Motor neuron (in vitro differentiated cells): ENCODE results near the gene TMEM185B. TPM values are rescaled to one million over a fixed set of nuclear protein-coding genes. Genes with fewer than 3 reads are reported as not detected.
A peak's percentile ranks its signal among the peaks of the same experiment; 100 is the strongest.

Experiments
- ATAC-seq, 8 experiments: fragments of 200-7000 bp; cut with Tn5 transposase; replicated peaks in 6 of 8; 2 replicates each; pipeline ENCODE4 v1.8.0; 2021; ENCODE audit warnings: mild to moderate bottlenecking in 8 of 8, moderate library complexity in 8 of 8
- H3K27ac ChIP-seq, 2 donors: fragments of 250-450 bp; sonication (Bioruptor Pico); 2 replicates each; pipeline ENCODE4 v1.9.0; 2021; ENCODE audit warnings: antibody characterized with exemption in 2 of 2, mild to moderate bottlenecking in 2 of 2, moderate library complexity in 1 of 2
- H3K4me1 ChIP-seq, 2 donors: fragments of 250-450 bp; sonication (Bioruptor Pico); replicated peaks in 1 of 2; 2 replicates each; pipeline ENCODE4 v1.6.1; 2021; ENCODE audit warnings: antibody characterized with exemption in 2 of 2, mild to moderate bottlenecking in 2 of 2, moderate library complexity in 1 of 2
- H3K4me3 ChIP-seq, 5 donors: fragments of 250-450 bp; sonication (Bioruptor Pico); 2 replicates each; pipeline ENCODE4 v1.9.0; 2021; ENCODE audit warnings: antibody characterized with exemption in 5 of 5, mild to moderate bottlenecking in 5 of 5, moderate library complexity in 4 of 5
- WGBS, 10 experiments: fragments of 450-650 bp; shearing (Covaris generic); methylation state at CpG; one replicate each; pipeline ENCODE4 v1.0.0; 2022; 5-methylcytosine and 5-hydroxymethylcytosine counted together
- in situ Hi-C, 9 experiments: fragments of 400-800 bp; cut with MboI; loops; one replicate each; pipeline ENCODE4 v1.15.0; 2021; ENCODE audit warnings: low sequenced_read_pairs in 9 of 9, low pct_unique_long_range_greater_than_20kb in 2 of 9; ENCODE audit not compliant: unreplicated experiment in 9 of 9
- total RNA-seq, 8 experiments: library from RNA; unstranded; fragments of 300-600 nt; gene quantifications; 2 replicates each; pipeline versions ENCODE4 v1.2.3 to v1.2.4, GENCODE V29; 2022

Gene TMEM185B
- total RNA-seq, 8 experiments from 2014 or later: 7.4 to 24.6 (median 11.2) TPM

DNA sequence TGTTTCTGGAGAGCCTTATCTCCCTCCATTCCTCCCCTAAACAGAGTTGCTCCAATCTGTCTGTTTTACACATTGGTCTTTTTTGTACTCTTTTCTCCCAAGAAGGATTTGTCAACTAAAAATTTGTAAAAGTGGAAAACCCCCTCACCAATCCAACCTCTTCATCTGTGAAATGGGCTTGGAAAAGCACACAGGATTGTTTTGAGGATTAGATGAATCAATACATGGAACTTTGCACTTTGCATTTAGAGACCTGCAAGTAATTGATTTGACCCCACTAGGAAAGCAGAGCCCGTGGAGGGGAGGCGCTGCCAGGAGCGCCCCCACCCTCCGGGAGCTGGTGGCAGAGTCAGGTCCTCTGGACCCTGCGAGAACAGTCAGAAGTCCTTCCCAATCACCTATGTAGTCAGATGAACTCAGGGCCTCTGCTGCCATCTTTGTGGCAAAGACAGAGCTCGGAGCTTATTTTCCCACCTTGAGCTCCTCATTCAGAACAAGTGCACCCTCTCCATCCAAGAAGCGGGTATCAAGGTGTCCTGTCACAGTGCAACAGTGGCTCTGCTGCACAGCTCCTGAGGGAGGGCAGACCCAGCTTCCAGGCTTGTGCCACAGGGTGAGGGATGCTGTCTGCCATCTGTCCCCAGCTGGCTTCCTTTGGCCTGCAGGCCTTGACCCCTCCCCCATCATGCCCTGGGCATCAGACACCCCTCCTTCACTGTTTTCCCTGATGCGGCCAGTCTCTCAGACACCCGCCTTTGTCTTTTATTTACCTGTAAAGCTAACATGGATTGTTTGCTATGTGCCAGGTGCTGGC lies 1.7 kb upstream of the TMEM185B start:
- 77 to 100% (median 100%) methylated on average over 1 to 4 of the region's 9 CpGs; no CpG with 5 or more reads in 2 of the 10 experiments for WGBS, 10 experiments
- in situ Hi-C loops: no loop called here
- Histone ChIP-seq H3K27ac (no peak overlapping the region), H3K4me3 (no peak overlapping the region), H3K4me1 (peaks cover 28 to 35% of the 10 kb centered on the region in 2 donors)
- no peak for ATAC-seq

DNA sequence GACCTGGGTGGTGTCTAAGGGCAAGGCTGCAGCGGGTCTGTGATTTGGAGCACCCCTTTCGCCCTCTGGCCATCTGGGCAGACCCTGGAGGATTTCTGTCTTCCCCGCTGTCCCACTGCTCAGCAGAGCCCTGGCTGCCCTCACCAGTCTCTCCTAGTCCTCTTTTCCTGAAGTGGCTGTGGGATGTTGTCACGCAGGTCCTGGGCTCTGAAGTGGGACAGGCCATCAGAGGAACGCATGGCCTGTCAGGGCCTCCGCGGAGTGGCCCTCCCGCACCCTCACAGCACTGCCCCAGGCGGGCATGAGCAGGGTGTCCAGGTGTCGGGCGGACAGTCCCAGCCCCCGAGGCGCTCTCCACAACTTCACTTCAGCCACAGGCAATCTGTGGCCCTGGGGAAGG lies 1.1 kb upstream of the TMEM185B start:
- peaks cover 28 to 36% of the 10 kb centered on the region in 2 donors for H3K4me1 ChIP-seq
- no peak overlapping the region for H3K27ac ChIP-seq
- ATAC-seq: no peak
- in situ Hi-C loops: no loop called here
- 82 to 100% (median 100%) methylated on average over 1 to 6 of the region's 13 CpGs; no CpG with 5 or more reads in 6 of the 10 experiments for WGBS, 10 experiments
- H3K4me3 ChIP-seq: peak overlapping the region in 2 of 5 donors; percentile 60 to 76

DNA sequence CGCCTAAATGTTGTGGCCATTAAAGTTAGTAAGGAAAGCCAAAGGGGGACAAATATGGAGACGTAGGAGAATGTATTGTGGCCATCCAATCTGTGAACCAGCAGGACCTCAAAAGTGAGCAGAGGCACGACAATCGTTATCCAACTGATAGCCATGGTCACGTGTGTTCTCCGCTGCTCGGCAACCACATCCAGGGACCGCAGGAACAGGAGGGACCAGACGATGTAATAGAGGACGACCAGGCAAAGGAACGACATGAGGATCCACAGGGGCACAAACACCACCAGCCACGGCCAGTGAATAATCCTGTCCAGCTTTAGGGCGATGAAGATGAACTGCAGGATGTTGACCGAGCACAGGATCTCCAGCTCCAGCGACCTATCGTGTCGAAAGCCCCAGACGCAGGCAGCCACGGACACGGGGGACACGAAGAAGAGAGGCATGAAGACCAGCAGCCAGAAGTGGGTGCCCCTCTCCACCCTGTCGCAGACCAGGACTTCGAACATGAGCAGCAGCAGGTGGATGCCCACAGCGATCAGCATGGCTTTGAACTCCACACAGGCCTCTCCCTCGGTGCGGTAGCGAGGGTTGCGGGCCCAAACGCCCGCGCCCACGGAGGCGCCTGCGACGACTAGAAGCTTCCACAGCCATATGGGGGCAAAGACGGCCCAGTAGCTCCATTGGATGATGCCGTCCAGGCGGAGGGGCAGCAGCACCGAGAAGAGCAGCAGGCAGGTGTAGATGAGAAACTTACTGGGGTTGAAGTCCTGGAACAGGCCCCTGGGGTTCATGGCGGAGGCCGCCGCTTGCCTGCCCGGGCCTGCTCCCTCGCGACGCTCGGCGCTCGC lies 790 bp downstream of the TMEM185B start:
- peak overlapping the region; percentile 45 to 76 (median 67) for H3K4me3 ChIP-seq
- 75 to 100% (median 94%) methylated on average over 1 to 13 of the region's 49 CpGs; no CpG with 5 or more reads in 2 of the 10 experiments for WGBS, 10 experiments
- no peak for ATAC-seq
- peak overlapping the region; percentile 71 to 88 for H3K27ac ChIP-seq
- H3K4me1 ChIP-seq: peaks cover 23 to 36% of the 10 kb centered on the region in 2 donors
- in situ Hi-C loops: no loop called here

DNA sequence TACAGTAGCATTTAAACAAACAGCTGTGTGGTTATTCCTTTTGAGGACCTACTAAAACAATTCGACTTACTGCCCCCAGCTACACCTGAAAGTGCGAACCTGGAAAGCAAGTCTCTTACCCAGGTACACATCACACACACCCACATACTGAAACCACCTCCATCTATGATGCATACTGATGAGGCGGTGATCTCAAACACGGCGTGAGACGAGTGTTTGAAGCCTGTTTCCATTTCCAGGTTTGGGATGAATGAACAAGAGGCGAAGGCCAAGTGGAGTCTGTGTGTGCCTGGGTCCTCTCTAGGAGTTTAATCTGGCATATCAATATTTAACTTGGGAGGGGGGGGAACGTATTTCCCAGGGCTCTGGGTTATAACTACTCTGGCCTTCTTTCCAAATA lies 1.6 kb downstream of the TMEM185B start:
- in situ Hi-C loops: no loop called here

DNA sequence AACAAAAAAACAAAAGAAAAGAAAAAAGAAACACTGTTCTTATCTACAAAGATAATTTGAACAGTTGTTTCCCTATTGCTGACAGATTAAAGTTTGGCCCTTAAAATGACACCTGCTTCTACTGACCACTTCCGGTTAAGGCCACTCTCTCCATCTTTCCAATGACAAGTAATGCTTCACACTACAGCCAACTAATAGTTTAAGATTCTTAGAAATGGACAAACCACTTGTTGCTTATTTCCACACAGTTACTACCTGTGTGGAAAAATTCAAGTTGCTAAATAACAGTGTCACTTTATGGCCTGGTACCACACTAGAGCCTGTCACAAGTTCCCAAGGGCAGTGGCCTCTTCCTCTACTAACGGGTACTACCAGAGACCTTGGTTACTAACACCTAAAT lies 2.4 kb downstream of the TMEM185B start:
- peaks cover 23 to 36% of the 10 kb centered on the region in 2 donors for H3K4me1 ChIP-seq
- in situ Hi-C loops: no loop called here
- H3K4me3 ChIP-seq: no peak overlapping the region
- H3K27ac ChIP-seq: no peak overlapping the region
- no peak for ATAC-seq
- WGBS, 10 experiments: 79 to 100% (median 86%) methylated on average over 1 to 2 of the region's 2 CpGs; no CpG with 5 or more reads in 3 of the 10 experiments

More for the DNA sequence above, 1.6 kb downstream of the TMEM185B start:
- H3K4me3 ChIP-seq: peak overlapping the region in 1 of 5 donors; percentile 76
- no peak for ATAC-seq
- H3K4me1 ChIP-seq: peaks cover 23 to 36% of the 10 kb centered on the region in 2 donors
- 80 to 100% (median 96%) methylated on average over 1 to 7 of the region's 8 CpGs; no CpG with 5 or more reads in 1 of the 10 experiments for WGBS, 10 experiments
- H3K27ac ChIP-seq: no peak overlapping the region

DNA sequence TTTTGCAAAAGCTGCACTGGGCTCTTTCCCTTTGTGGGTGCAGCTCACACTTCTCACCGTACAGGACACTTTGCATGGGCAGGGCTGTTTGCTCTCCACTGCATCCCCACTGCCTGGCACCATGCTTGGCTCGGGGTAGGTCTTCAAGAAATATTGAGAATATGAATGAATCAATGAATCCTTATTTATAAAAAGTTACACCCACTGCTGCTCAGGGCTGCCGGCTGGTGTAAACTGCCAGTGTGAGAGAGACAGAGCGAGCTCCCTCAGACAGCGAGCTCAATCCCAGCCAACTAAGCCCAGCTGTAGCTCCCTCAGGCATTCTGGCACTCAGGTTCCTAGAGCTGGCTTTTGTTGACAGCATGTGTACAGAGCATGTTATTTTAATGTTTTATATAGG lies 3.4 kb downstream of the TMEM185B start:
- H3K27ac ChIP-seq: no peak overlapping the region
- no peak overlapping the region for H3K4me3 ChIP-seq
- ATAC-seq: no peak
- 80 to 100% (median 94%) methylated on average over 2 to 4 of the region's 5 CpGs; no CpG with 5 or more reads in 4 of the 10 experiments for whole genome bisulfite sequencing, 10 experiments
- H3K4me1 ChIP-seq: peaks cover 23 to 36% of the 10 kb centered on the region in 2 donors
- in situ Hi-C loops: no loop called here

DNA sequence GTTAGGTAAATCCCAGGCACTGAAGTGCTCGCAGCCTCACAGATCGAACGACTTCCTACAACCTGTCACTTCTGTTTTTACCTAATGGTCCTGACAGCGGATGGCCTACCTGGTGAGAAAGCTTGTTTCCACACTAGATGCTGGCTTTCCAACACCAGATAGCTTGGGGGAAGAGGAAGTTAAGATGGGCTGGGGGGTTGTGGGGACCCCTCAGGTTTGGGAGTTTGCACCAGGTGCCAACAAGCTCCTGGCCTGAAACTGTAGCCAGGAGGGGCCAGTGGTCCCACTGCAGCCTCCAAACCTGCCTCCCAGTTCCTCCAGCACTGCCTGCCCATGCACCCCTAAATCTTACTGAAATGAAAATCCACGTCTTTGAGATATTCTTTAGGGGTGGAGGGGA lies 3.9 kb downstream of the TMEM185B start:
- Histone ChIP-seq H3K27ac (no peak overlapping the region), H3K4me3 (no peak overlapping the region), H3K4me1 (peaks cover 23 to 35% of the 10 kb centered on the region in 2 donors)
- in situ Hi-C loops: no loop called here
- no peak for ATAC-seq
- 89 to 100% (median 100%) methylated on average over 1 to 5 of the region's 5 CpGs; no CpG with 5 or more reads in 4 of the 10 experiments for WGBS, 10 experiments

DNA sequence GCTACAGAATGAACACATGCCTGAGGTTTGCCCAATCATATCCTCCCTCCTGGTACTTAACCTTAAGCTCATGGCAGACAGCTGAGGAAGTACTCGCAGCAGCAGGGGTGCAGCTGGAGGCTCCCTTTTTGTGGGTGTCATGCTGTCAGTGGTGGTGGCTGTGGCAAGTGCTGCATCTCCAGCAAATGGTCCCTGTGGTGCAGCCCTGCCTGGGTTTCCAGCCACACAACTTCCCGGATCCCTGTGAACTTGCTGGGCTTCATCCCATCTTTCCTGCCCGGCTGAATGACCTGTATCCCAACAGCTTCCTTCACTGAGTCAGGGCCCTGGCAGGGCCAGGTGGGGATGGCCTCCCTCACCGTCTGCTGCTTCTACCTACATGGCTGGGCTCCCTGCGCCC lies 5.0 kb downstream of the TMEM185B start:
- H3K4me3 ChIP-seq: no peak overlapping the region
- WGBS, 10 experiments: 80 to 100% (median 91%) methylated on average over 1 to 5 of the region's 5 CpGs; no CpG with 5 or more reads in 5 of the 10 experiments
- no peak for ATAC-seq
- peaks cover 17 to 29% of the 10 kb centered on the region in 2 donors for H3K4me1 ChIP-seq
- H3K27ac ChIP-seq: no peak overlapping the region
- in situ Hi-C loops: no loop called here

DNA sequence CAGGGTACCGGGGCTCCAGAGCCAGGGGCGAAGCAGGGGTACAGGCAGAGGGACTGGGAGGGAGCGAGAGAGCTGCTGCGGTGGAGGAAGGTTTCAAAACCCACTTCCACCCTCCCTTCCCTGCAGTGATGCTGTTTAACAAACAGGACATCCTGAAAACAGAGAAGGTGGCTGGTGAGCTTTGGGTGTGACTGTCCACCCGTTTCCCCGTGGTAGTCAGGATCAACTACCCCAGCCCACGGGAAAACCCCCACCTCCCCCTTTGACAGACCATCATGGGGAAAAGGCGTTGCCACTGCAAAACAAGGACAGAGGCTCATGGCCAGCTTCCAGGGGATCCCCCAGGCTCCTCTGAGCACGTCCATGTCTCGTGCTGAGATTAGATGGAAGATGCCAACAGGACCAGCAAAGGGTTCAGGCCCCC lies 12.9 kb downstream of the TMEM185B start:
- in situ Hi-C loops: no loop called here
- no peaks in the 10 kb centered on the region for H3K4me1 ChIP-seq
- 10 to 100% (median 78%) methylated on average over 2 to 4 of the region's 10 CpGs; no CpG with 5 or more reads in 6 of the 10 experiments for WGBS, 10 experiments

DNA sequence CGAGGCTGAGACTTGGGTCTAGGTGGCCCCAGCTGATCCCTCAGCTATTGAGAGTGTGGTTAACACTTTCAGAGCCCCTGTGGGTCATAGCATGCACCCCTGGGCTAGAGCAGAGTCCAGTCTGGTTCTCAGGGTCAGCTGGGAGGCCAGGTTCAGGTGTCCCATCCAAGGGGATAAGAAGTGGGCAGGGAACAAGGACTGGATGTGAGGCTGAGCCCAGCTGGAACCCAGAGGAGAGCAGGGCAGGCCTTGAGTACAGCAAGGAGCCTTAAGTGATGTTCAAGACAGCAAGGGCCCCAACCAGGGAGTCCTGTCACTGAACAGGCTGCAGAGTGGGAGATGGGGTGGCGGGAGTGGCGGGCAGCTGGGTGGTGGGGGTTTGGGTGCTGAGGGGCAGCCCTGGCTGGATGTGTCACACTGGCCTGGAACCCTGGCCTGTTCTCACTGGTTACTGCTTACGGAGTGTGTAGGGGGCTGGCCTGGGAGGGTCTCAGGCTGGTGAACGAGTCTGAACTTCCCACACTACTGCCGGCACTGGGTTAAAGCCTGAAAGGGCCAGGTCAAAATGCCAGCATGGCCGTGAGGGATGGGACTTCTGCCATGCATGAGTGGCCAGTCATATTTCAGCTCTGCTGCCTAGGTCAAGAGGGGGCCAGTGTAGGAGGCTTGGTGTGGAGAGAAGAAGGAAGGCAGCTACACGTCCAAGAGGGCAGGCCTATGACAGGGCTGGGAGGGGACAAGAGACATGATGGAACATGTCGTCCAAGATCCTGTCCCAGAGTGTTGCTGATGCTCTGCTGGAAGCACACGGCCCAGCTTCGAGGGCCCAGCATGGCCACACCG lies 13.6 kb downstream of the TMEM185B start:
- Histone ChIP-seq H3K4me1 (no peaks in the 10 kb centered on the region), H3K27ac (no peak overlapping the region), H3K4me3 (no peak overlapping the region)
- WGBS, 10 experiments: 60 to 100% (median 80%) methylated on average over 1 to 3 of the region's 12 CpGs; no CpG with 5 or more reads in 4 of the 10 experiments
- ATAC-seq: no peak
- in situ Hi-C loops: no loop called here

More for the DNA sequence above, 12.9 kb downstream of the TMEM185B start:
- Histone ChIP-seq H3K27ac (no peak overlapping the region), H3K4me3 (no peak overlapping the region)
- no peak for ATAC-seq

DNA sequence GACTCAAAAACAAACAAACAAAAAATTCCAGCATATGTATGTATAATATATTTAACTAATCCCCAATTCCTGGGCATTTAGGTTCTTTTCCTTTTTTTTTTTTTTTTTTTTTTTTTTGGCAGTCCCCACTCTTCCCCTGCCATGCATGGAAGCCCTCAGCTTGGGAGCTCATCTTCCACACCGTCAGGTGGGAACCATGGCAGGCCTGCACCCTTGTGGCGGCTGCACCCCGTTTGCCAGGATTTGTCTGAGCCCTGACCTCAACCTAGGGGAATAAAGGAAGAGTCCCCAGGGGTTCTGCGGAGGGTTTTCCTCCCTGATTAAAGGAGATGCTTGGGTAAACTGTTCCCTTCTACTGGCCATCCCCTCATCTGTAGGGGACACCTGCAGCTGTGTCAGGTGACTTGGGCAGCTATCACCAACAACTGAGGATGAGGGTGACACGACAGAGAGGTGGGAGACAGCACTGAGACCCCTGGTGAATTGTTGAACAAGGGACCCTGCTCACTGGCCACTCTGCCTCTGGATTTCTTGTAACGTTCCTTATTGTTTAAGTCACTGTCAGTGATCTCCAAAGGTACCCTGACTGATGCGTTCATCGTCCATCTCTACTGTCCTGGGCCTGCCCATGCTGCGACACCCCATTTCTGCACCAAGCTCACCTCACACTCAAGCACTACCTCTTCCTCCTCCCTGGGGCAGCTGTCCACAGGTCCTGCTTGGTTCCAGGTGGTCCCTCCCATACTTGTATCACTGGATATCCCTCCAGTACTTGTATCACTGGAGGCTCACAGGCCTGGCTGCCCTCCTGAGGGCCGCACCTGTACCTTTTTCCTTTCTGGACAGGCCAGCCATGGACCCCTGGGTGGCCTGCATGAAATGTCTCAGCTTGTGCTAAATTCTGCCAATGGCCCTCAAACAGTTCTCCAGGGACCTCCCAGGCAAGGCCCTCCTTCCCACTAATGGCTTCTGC lies 14.5 kb downstream of the TMEM185B start:
- Histone ChIP-seq H3K4me1 (no peaks in the 10 kb centered on the region), H3K4me3 (no peak overlapping the region), H3K27ac (no peak overlapping the region)
- 80 to 100% (median 92%) methylated on average over 1 to 8 of the region's 10 CpGs; no CpG with 5 or more reads in 4 of the 10 experiments for WGBS, 10 experiments
- ATAC-seq: no peak
- in situ Hi-C loops: no loop called here
